Frontal cortex (tissue), 4 donors: Measurements from ENCODE around the gene C22orf39. TPM values are rescaled to one million over a fixed set of nuclear protein-coding genes. Genes with fewer than 3 reads are reported as not detected.

ENCODE experiments used
- DNase-seq, 2 donors: peaks; one replicate each; pipeline ENCODE4 v3.0.0; 2012; ENCODE audit warnings: low spot score in 2 of 2
- FAIRE-seq: peaks from 2 replicates; lab custom pipeline; 2012; peaks lifted over from hg19 to GRCh38; lab: Jason Lieb, UNC
- total RNA-seq: library from RNA; depleted of rRNA; stranded (reverse); fragments of >200 nt; gene quantifications from one replicate; pipeline ENCODE4 v1.2.3, GENCODE V29; 2014
- donor health status: control.
- donor health status: control.
- donor health status: control.

C22orf39 gene, protein sequence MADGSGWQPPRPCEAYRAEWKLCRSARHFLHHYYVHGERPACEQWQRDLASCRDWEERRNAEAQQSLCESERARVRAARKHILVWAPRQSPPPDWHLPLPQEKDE
- total RNA-seq: 38.3 TPM

DNA sequence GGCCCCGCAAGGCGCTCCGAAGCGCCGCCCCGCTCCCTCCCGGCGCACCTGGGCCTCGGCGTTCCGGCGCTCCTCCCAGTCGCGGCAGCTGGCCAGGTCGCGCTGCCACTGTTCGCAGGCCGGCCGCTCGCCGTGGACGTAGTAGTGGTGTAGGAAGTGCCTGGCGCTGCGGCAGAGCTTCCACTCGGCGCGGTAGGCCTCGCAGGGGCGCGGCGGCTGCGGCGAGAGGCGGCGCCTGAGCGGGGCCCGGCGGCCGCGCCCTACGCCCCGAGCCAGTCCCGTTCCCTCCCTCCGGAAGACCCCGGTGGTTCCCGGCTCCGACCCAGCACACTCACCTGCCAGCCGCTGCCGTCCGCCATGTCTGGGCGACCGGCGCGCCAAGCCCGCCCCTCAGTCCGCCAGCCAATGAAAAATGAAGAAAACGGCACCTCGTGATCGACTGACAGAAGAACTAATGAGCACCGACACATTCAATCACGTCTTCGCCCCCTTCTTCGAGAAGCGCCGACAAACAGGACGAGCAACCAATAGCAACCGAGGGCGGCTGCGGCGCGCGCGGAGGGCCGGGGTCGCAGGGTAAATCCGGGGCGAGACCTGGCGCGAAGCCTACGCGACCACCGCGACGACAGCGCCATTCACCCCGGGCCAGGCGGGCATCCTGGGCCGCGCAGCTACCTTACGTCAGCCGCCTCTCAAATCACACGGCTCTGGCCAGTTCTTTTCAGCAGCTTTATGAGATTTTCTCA lies at the start of gene C22orf39:
Gene C22orf39, minus strand, starts transcription at position 382 of the 746 bp plus-strand sequence. Its CDS starts 23 bp downstream, at position 359.
- DNase-seq: peak; percentile 99
- FAIRE-seq: peak; percentile 89

GRCh38 chr22:19497245-19497644 lies 49.7 kb upstream of the C22orf39 start:
- FAIRE-seq (no peak), DNase-seq (peak in 1 of 2 donors; percentile 34)

GRCh38 chr22:19496324-19496630 lies 48.8 kb upstream of the C22orf39 start:
- FAIRE-seq (no peak), DNase-seq (no peak)

- no peak for FAIRE-seq
These were observed 48.2 kb upstream of the C22orf39 start for GRCh38 chr22:19495562-19496323.

GRCh38 chr22:19494676-19495173 lies 47.2 kb upstream of the C22orf39 start:
- DNase-seq (no peak), FAIRE-seq (no peak)

More at GRCh38 chr22:19495562-19496323, 48.2 kb upstream of the C22orf39 start:
- DNase-seq: no peak

DNA sequence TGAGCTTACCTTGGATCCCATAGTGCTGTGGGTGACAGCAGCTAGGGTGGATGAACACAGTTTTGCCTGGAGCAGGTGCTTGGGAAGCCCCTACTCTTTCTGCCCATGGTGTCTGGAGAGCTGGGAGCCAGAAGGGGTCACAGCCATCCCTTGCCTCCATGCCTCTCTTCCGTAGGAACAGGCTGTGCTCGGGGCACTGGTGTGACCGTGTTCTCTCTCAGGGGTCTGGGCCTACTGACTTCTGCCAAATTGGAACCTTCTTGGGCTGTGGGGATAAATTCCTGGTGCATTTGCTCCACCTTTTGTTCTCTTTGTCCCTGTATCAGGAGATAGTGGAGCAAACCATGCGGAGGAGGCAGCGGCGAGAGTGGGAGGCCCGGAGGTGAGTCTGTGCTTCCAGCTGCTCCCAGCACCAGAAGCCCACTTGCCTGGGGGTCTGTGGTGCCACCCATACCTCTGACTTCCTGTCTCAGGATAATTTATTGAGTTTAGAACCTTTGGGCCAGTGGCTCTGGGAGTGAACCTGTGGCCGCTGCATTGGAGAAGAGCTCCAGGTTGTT lies 46.6 kb upstream of the C22orf39 start:
- DNase-seq: no peak
- no peak for FAIRE-seq

- no peak for FAIRE-seq
- no peak for DNase-seq
These were observed 45.1 kb upstream of the C22orf39 start for GRCh38 chr22:19492504-19493174.

GRCh38 chr22:19490628-19491230 lies 43.2 kb upstream of the C22orf39 start:
- FAIRE-seq: no peak
- DNase-seq: no peak

DNA sequence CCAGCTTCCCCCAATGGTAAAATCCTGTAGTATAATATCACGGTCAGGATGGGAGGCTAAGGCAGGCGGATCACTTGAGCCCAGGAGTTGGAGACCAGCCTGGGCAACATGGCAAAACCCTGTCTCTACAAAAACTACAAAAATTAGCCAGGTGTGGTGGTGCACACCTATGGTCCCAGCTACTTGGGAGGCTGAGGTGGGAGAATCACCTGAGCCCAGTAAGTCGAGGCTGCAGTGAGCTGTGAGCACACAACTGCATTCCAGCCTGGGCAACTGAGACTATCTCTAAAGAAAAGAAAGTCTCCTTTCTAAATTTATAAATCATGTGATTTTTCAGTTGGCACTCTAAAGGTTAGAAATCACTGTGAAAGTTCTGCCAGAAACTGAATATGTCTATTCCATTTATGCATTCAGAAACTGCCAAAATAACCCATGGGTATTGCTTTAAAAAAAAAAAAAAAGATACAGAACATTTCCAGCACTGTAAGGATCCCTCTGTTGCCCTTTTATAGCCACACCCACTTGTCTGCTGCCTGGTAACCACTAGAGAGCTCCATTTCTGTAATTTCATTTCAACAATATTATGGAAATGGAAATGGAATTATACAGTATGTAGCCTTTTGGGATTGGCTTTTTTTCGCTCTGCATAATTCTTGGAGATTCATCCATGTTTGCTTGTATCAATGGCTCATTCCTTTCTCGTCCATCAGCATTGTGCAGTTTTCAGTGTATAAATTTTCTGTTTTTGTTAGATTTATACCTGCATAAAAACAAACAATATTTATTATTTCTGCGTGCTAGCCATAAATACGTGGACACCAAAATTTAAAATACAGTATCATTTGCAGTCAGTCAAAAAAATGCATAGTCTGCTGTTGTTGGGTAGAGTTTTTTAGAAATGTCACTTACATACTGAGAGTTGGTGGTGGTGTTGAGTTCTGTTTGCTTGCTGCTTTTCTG lies 41.7 kb upstream of the C22orf39 start:
- FAIRE-seq: no peak
- DNase-seq: no peak

GRCh38 chr22:19488285-19488684 lies 40.8 kb upstream of the C22orf39 start:
- DNase-seq (no peak), FAIRE-seq (no peak)

GRCh38 chr22:19483481-19484244 lies 36.2 kb upstream of the C22orf39 start:
- DNase-seq (no peak), FAIRE-seq (no peak)

DNA sequence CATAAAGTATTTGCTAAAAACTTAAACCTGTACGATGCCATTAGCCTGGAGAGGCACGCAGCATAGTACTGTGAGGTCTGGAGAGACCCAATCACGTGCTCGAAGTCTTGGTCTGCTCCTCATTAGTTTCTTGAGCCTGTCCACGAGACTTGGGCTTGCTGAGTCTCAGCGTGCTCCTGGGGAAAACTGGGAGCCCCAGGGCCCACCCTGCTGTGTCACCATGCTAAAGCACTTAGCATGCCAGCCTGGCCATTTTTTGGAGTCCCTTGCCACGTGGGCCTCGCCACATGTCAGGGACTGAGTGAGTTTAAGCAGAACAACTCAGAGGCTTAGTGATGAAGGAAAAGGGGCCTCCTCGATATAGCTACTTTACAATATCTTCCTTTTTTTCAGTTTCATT lies 34.8 kb upstream of the C22orf39 start:
- DNase-seq: no peak
- no peak for FAIRE-seq

GRCh38 chr22:19480789-19481188 lies 33.3 kb upstream of the C22orf39 start:
- FAIRE-seq (no peak), DNase-seq (no peak)

DNA sequence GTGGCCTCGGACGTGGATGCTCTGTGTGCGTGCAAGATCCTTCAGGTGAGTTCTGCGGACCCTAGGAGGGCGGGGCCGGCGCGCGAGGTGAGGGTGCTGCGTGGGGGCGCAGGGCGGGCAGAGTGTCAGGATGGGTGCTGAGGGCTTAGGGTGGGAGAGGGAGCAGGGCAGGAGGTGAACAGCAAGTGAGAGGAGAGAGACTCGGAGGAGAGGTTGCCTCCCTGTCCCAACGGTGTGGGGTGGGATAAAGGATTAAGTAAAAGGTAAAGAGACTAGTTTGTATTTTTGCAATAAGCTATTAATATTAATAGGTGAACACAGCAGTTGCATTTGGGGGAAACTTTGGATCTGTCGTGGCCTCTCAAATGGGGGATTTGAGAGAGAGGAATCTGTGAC lies 32.7 kb upstream of the C22orf39 start:
- FAIRE-seq: no peak
- DNase-seq: no peak

GRCh38 chr22:19479355-19480172 lies 32.1 kb upstream of the C22orf39 start, which contains the start of gene CDC45:
CDC45 (plus strand) TSS chr22:19479920; CDS start chr22:19479969, 49 bp downstream.
- DNase-seq (peak; percentile 95 to 96), FAIRE-seq (peak; percentile 95)

- DNase-seq (peak; percentile 80 to 83), FAIRE-seq (no peak)
These were observed 31.4 kb upstream of the C22orf39 start, which contains the start of gene UFD1 for GRCh38 chr22:19478901-19479354. UFD1 (minus strand) TSS chr22:19479193; CDS start chr22:19479085, 108 bp downstream.
